Smooth muscle cell (in vitro differentiated cells): ENCODE measurements around the gene CALML4. TPM values are rescaled to one million over a fixed set of nuclear protein-coding genes. Genes with fewer than 3 reads are reported as not detected.

ENCODE experiments used
- DNase-seq: peaks from one replicate; lab custom pipeline; 2025; ENCODE audit not compliant: unreplicated experiment; lab: John Stamatoyannopoulos, UW
- H2AFZ ChIP-seq: fragments of 200-600 bp; sonication (generic); 2 replicates; pipeline ENCODE4 v1.6.0; 2016; ENCODE audit warnings: antibody characterized with exemption, low read depth, mild to moderate bottlenecking
- H3F3A ChIP-seq: fragments of 200-600 bp; sonication (generic); 2 replicates; pipeline ENCODE4 v1.6.0; 2017; ENCODE audit warnings: antibody characterized with exemption, low read depth
- H3K27ac ChIP-seq: fragments of 200-600 bp; sonication (generic); 2 replicates; pipeline ENCODE4 v1.5.1; 2016; ENCODE audit warnings: low read depth, mild to moderate bottlenecking
- H3K27me3 ChIP-seq: fragments of 200-600 bp; sonication (generic); 2 replicates; pipeline ENCODE4 v1.6.1; 2016; ENCODE audit warnings: low read depth, mild to moderate bottlenecking
- H3K36me3 ChIP-seq: fragments of 200-600 bp; sonication (generic); 2 replicates; pipeline ENCODE4 v1.5.1; 2016; ENCODE audit warnings: low read depth
- H3K4me1 ChIP-seq: fragments of 200-600 bp; sonication (generic); 2 replicates; pipeline ENCODE4 v1.5.1; 2016; ENCODE audit warnings: low read depth
- H3K4me2 ChIP-seq: fragments of 200-600 bp; sonication (generic); 2 replicates; pipeline ENCODE4 v1.6.0; 2016; ENCODE audit warnings: mild to moderate bottlenecking
- H3K4me3 ChIP-seq: fragments of 200-600 bp; sonication (generic); 2 replicates; pipeline ENCODE4 v1.5.1; 2016; ENCODE audit warnings: mild to moderate bottlenecking
- H3K79me2 ChIP-seq: fragments of 200-600 bp; sonication (generic); 2 replicates; pipeline ENCODE4 v1.6.0; 2016; ENCODE audit warnings: low read depth, mild to moderate bottlenecking
- H3K9ac ChIP-seq: fragments of 200-600 bp; sonication (generic); 2 replicates; pipeline ENCODE4 v1.6.0; 2016; ENCODE audit warnings: low read depth
- H3K9me3 ChIP-seq: fragments of 200-600 bp; sonication (generic); replicated peaks from 2 replicates; pipeline ENCODE4 v1.5.1; 2016; ENCODE audit warnings: low read depth
- H4K20me1 ChIP-seq: fragments of 200-600 bp; sonication (generic); 2 replicates; pipeline ENCODE4 v1.6.0; 2016; ENCODE audit warnings: low read depth
- CTCF ChIP-seq: fragments of 200-600 bp; sonication (generic); IDR thresholded peaks from 2 replicates; pipeline ENCODE4 v1.5.1; 2017; ENCODE audit warnings: borderline replicate concordance, mild to moderate bottlenecking, antibody characterized with exemption; ENCODE audit not compliant: insufficient read depth, poor library complexity, severe bottlenecking
- WGBS: methylation state at CpG from one replicate; pipeline ENCODE4 v1.1.7; 2016; ENCODE audit warnings: low lambda C conversion rate; 5-methylcytosine and 5-hydroxymethylcytosine counted together
- polyA plus RNA-seq: library from polyadenylated mRNA; unstranded; fragments of >200 nt; fragmentation: Nextera tagmentation; extraction: Ambion mirVana; gene quantifications from 2 replicates; pipeline ENCODE4 v1.2.1, GENCODE V29; 2016
- total RNA-seq: library from RNA; depleted of rRNA; stranded (reverse); fragments of >200 nt; gene quantifications from 2 replicates; pipeline ENCODE4 v1.2.3, GENCODE V29; 2014

The CALML4 gene
- total and polyA plus RNA-seq, 2 experiments from 2014 or later, result 1.3 to 2.6 TPM

- peaks cover 2% of the 10 kb centered on the region for H3K79me2 ChIP-seq
- no peak overlapping the region for H3K9ac ChIP-seq
- TF ChIP-seq CTCF, result no peak
- no peak overlapping the region for H3K4me2 ChIP-seq
- WGBS, result 93% methylated on average over 14 of the region's 14 CpGs
- H3K9me3 ChIP-seq, result no peaks in the 10 kb centered on the region
- DNase-seq, result no peak
- H3K4me1 ChIP-seq, result no peaks in the 10 kb centered on the region
- no peaks in the 10 kb centered on the region for H3K36me3 ChIP-seq
- H3K27me3 ChIP-seq, result no peaks in the 10 kb centered on the region
- no peak overlapping the region for H2AFZ ChIP-seq
- no peaks in the 10 kb centered on the region for H3F3A ChIP-seq
- H3K27ac ChIP-seq, result no peak overlapping the region
- no peak overlapping the region for H3K4me3 ChIP-seq
- H4K20me1 ChIP-seq, result no peaks in the 10 kb centered on the region
These were observed 6.7 kb upstream of the CALML4 start for GRCh38 chr15:68211656-68212320.

GRCh38 chr15:68210821-68211655 is 5.9 kb upstream of the CALML4 start:
- Histone ChIP-seq H3K36me3 (no peaks in the 10 kb centered on the region), H3K9me3 (no peaks in the 10 kb centered on the region), H3K4me2 (no peak overlapping the region), H3K27me3 (no peaks in the 10 kb centered on the region), H4K20me1 (no peaks in the 10 kb centered on the region), H3K4me1 (no peaks in the 10 kb centered on the region), H3K4me3 (no peak overlapping the region), H3K27ac (no peak overlapping the region), H3F3A (no peaks in the 10 kb centered on the region), H2AFZ (no peak overlapping the region), H3K79me2 (no peaks in the 10 kb centered on the region), H3K9ac (no peak overlapping the region)
- WGBS, result 66% methylated on average over 21 of the region's 23 CpGs
- TF ChIP-seq CTCF, result peak; percentile 85
- DNase-seq, result peak; percentile 12

- H3K27me3 ChIP-seq, result no peaks in the 10 kb centered on the region
- no peak overlapping the region for H3K4me3 ChIP-seq
- no peak overlapping the region for H3K27ac ChIP-seq
- H3F3A ChIP-seq, result no peaks in the 10 kb centered on the region
- no peak overlapping the region for H3K9ac ChIP-seq
- no peak for TF ChIP-seq CTCF
- H3K9me3 ChIP-seq, result no peaks in the 10 kb centered on the region
- H3K36me3 ChIP-seq, result no peaks in the 10 kb centered on the region
- DNase-seq, result no peak
- no peak overlapping the region for H3K4me2 ChIP-seq
- no peaks in the 10 kb centered on the region for H4K20me1 ChIP-seq
- H3K79me2 ChIP-seq, result no peaks in the 10 kb centered on the region
- H2AFZ ChIP-seq, result no peak overlapping the region
- H3K4me1 ChIP-seq, result no peaks in the 10 kb centered on the region
- 95% methylated on average over 9 of the region's 9 CpGs for WGBS
These were observed 5.3 kb upstream of the CALML4 start for GRCh38 chr15:68210409-68210756.
